ENCODE measurements around the gene CHAT. TPM values are rescaled to one million over a fixed set of nuclear protein-coding genes. Genes with fewer than 3 reads are reported as not detected.

Gene CHAT
- total and polyA plus RNA-seq, 2 of the 13 experiments (the other 11 are each of a cell fraction or from before 2014, with no cell fraction given), result not detected

- Histone ChIP-seq H3K36me3 (replicated peaks in 1 of 2; ENCODE audit: control insufficient read depth in 1 of 2, insufficient read depth in 2 of 2, low read length in 2 of 2) (no peaks in the 10 kb centered on the region), H2AFZ (ENCODE audit: low read length) (no peak overlapping the region), H3K4me3 (replicated peaks in 1 of 3; ENCODE audit: insufficient read depth in 1 of 3, low read depth in 2 of 3, low read length in 3 of 3) (no peak overlapping the region), H3K4me2 (ENCODE audit: low read depth, low read length) (no peak overlapping the region), H3K4me1 (ENCODE audit: insufficient read depth, low read length) (no peaks in the 10 kb centered on the region), H3K9me3 (ENCODE audit: low read length) (no peaks in the 10 kb centered on the region), H3K9ac (ENCODE audit: insufficient read depth, low read depth, low read length) (no peak overlapping the region), H4K20me1 (ENCODE audit: insufficient read depth, low read length) (peaks cover 3% of the 10 kb centered on the region; the same call in 1 of the 2 replicates), H3K27me3 (ENCODE audit: control insufficient read depth in 1 of 2, insufficient read depth in 2 of 2, low read length in 2 of 2) (peaks cover 0 to 23% of the 10 kb centered on the region in 2 experiments; a peak in 3 of 5 replicates), H3K79me2 (ENCODE audit: insufficient read depth, low read length) (no peaks in the 10 kb centered on the region), H3K27ac (ENCODE audit: extremely low read length, insufficient read depth, low read length) (no peak overlapping the region)
- 43% methylated on average over 1 of the region's 3 CpGs for WGBS (ENCODE audit: low lambda C conversion rate)
- no peak for DNase-seq (ENCODE audit: low spot score)
- TF ChIP-seq BHLHE40 (IDR thresholded peaks at IDR 0.05; ENCODE audit: low read length) (no peak), ZNF646 (CRISPR knock-in tag; IDR thresholded peaks at IDR 0.05) (no peak), CSRNP1 (CRISPR knock-in tag; IDR thresholded peaks at IDR 0.05) (no peak), DBP (CRISPR knock-in tag; IDR thresholded peaks at IDR 0.05; ENCODE audit: not compliant biosample characterization) (no peak), GATAD1 (CRISPR knock-in tag; IDR thresholded peaks at IDR 0.05) (no peak), POLR2G (IDR thresholded peaks at IDR 0.05; ENCODE audit: low read depth, low read length) (no peak), MEF2D (CRISPR knock-in tag; IDR thresholded peaks at IDR 0.05) (no peak), ZNF335 (CRISPR knock-in tag; IDR thresholded peaks at IDR 0.05) (no peak), GFI1 (CRISPR knock-in tag; IDR thresholded peaks at IDR 0.05; ENCODE audit: borderline replicate concordance) (no peak), ZNF891 (CRISPR knock-in tag; IDR thresholded peaks at IDR 0.05) (no peak), ZNF256 (CRISPR knock-in tag; conservative IDR thresholded peaks at IDR 0.05) (no peak)
- in situ Hi-C loops (cut with HindIII; ENCODE audit: extremely low pct_ligation_motif_present, low pct_unique_long_range_greater_than_20kb) (no loop called here), intact Hi-C loops (cut with micrococcal nuclease; ENCODE audit: unreplicated experiment) (no loop called here)
- no peak for FAIRE-seq
- CTCF ChIA-PET (ENCODE audit: low intra/inter-chr PET ratio, low total read pairs), result no interaction called here
- no TSS peak for BruUV-seq (replicated peaks)
- no peak for ATAC-seq
- POLR2A ChIA-PET, result no interaction called here
Observed at GRCh38 chr10:49642311-49642710, 28.5 kb downstream of the CHAT start.

All from HepG2 (cell line).